Cardiac septum (tissue), 1 donor: ENCODE results near the gene CDH23. TPM values are rescaled to one million over a fixed set of nuclear protein-coding genes. Genes with fewer than 3 reads are reported as not detected.
A peak's percentile ranks its signal among the peaks of the same experiment; 100 is the strongest.

Experiments used
- DNase-seq: peaks from one replicate; pipeline ENCODE4 v3.0.0-alpha.2; 2020; ENCODE audit warnings: low spot score
- intact Hi-C: fragments of 100-400 bp; cut with DNase I; formaldehyde crosslinking; loops from one replicate; pipeline ENCODE4 v1.14.0; 2022
- microRNA-seq: library from miRNA; unstranded; fragments of <30 nt; microRNA quantifications from one replicate; pipeline ENCODE4 v1.2.0, GENCODE V29; 2020
- total RNA-seq: library from RNA; stranded (reverse); fragmentation: NEBNext Ultra II Directional; extraction: Animal tissue kit (Norgen Biotek cat#: 25700); gene quantifications from one replicate; pipeline ENCODE4 v1.2.1, GENCODE V29; 2021
- donor health status: DM: no; HTN: no; CAD: no.

CDH23 gene
- total RNA-seq, 1 donor from 2014 or later: 9.3 TPM

DNA sequence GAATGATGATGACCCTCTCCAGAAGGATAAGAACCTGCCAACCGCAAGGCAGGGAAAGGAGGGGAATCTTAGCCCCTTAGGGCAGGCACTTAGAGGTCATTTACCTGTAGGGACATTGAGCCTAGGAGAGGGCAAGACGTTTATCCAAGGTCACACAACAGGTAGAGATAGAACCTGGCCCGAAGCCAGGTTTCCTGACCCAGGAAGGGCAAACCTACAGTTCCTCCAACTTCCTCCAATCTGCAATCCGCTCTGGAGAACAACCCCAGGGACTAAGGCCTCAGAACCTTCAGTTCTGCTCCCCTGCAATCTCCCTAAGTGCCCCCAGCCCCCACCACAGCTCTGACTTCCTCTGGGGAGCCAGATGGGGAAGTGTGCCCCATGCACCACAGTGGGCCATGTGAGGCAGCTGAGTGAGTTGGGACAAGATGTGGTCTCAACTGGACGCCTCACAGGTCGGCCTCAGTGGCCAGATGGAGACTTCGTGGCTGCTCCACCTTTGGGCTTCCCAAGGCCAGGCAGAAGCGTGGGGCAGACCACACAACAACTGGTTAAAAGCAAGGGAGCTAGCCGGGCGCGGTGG is 455.7 kb downstream of the CDH23 start:
- intact Hi-C loops: no loop called here
- DNase-seq: peak; percentile 82

DNA sequence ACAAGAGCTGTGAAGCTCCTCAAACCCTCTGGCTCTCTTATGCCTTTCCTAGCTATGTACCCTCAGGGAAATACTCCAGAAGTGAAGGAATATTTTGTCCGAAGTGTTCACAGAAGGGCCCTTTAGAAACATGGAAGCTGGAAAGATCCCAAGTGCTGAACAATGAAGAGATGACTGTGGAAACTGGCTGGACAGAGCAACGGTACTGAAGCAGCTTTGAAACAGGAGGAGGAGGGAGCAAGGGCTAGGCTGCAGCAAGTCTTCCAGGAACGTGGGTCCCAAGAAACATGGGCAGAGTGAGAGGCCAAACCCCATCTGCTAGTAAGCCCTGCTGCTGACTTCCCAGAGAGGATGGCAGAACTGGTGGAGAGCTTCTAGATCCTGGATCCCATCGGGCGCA is 457.3 kb downstream of the CDH23 start:
- no peak for DNase-seq
- intact Hi-C loops: no loop called here

DNA sequence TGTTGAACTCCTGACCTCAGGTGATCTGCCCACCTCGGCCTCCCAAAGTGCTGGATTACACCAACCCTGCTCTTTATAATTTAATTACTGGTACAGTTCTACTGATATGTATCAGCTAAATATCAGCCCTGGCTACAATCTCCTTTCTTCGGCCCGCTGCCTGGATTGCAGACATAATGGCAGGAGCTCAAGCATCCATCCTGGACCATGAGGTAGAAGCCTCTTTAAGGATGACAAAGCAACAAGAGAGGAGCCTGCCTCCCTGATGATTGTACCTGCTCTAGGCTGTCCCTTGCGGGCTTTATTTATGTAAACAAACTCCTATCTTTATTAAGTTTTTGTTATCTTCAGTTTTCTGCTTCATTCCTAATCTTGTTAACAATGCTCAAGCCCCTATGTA is 459.9 kb downstream of the CDH23 start:
- intact Hi-C loops: no loop called here
- no peak for DNase-seq

DNA sequence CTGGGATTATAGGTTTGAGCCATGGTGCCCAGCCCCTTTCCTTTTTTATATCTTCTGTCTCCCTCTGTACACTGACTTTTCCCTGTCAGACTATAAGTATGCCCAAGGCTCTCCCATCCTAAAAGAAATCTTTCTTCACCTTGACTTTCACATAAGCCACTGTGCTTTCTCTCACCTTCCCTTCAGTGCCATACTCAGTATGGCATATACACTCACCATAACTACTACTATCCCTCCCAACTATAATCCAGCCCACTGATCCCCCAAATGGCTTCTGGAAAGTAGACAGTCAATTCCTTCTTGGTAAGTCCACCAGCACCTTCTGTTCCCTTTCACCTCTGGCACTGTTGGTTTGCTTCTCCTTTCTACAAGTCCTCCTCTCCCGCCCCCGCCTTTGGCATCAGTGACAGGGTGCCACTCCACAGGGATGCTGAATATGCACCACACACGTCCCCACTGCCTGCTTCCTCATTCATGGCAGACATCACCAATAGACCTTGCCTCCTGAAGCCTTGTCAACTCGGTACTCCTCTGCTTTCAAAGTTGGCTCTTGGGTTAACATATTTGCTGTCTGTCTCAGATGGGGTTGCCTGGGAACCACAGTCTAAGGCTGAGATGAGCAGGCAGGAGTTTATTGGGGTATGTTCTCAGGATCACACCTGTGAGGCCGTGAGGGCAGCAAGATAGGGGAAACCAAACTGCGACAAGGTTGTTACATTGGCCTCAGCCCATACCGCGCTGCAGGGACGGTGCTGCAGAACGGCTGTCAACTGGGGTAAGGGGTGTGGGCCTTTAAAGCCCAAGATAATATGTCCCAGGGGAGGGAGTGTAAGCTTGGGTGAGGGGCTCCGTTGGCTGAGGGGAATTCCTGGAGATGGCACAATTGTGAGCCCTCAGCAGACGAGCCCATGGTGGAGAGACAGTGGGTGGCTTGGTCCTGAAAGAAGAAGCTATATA is 461.5 kb downstream of the CDH23 start:
- no peak for DNase-seq
- intact Hi-C loops: no loop called here

DNA sequence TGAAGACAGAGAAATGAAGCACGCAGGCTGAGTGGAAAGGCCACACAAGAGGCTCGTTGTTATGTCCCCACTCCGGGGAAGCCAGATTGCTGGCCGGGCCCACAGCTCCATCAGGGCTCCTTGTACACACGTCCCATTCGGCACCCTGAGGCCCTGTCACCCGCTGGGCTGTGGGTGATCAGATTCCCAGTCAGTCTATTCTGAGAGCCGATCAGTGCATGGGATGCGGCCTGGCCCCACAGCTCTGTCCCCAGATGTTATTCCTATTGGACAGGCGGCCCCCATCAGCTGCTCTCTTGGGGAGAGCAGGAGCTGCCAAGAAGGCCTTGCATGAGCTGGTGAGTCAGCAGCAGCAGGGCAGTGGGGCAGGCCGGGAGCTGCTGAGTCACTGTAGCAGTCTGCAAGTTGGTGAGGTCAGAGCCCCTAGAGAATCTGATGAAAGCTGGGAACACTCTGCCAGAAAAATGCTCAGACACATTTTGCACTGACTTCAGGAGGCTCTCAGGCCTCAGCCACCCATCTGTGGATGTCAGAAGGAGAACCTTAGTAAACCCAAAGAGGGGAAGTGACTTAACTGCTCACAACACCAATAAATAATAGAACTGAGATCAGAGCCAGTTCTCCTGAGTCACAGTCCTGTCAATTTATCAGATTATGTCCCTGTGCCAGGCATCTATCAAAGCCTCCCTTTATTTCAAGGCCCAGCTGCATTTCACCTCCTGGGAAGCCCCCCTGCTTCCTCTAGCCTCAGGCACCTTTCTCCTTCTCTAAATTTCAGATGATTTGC is 463.7 kb downstream of the CDH23 start:
- DNase-seq: peak; percentile 96
- intact Hi-C loops: no loop called here

DNA sequence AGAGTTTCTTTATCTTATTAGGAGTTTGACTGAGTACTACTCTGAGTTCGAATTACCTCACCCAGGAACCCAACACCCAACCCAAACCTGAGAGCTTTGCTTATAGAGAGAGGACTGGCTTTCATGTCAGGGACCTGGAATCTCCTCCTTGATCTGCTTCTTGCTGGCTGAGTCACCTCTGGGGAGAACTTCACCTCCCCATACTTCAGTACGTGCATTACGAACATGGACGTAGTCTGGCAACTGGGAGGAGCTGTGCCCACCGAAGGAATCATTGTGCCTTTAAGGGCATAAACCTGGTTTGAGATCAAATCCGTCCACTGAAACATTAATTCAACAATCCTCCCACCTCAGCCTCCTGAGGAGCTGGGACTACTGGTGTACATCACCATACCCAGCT is 466.5 kb downstream of the CDH23 start:
- intact Hi-C loops: no loop called here
- no peak for DNase-seq

DNA sequence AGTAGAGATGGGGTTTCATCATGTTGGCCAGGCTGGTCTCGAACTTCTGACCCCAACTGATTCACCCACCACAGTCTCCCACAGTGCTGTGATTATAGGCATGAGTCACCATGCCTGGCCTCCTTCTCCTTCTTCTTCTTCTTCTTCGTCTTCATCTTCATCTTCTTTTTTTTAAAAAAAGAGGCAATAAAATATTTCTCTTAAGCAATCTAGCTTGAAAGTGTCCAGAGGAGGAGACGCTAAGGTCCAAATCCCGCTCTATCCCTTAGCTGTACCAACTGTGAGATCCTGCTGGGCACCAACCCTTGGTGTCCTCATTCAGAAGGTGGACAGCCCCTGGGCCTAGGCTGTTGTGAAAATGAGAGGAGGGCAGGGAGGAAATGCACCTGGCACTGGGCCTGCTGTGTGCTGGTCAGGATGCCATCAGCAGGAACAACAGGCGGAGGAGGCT is 468.2 kb downstream of the CDH23 start:
- intact Hi-C loops: no loop called here
- no peak for DNase-seq

Small RNA genes within 50 kb of the gene (microRNA-seq; reads per million reads assigned to microRNA genes)
- gene MIR7152: not detected

Other genes with a start within 250 kb of the CDH23 start
- 22.4 TPM for gene UNC5B, start 184.3 kb upstream of the CDH23 start, total RNA-seq
- 1.6 TPM for gene SLC29A3, start 77.7 kb upstream of the CDH23 start, total RNA-seq